ENCODE measurements around the gene TRAPPC2L.

TRAPPC2L gene

GRCh38 chr16:88861359-88861758 is 4.4 kb downstream of the TRAPPC2L start:
- TF ChIP-seq REST (IDR thresholded peaks at IDR 0.05; ENCODE audit: insufficient replicate concordance, low read depth) (no peak), CTCF (IDR thresholded peaks at IDR 0.05; ENCODE audit: insufficient read depth, low read length) (no peak), GABPA (IDR thresholded peaks at IDR 0.05; ENCODE audit: low read depth) (no peak), POLR2AphosphoS5 (IDR thresholded peaks at IDR 0.05; ENCODE audit: low read depth) (no peak), SPI1 (IDR thresholded peaks at IDR 0.05; ENCODE audit: borderline replicate concordance, low read depth) (no peak)
- DNase-seq (ENCODE audit: low read depth in 1 of 2, low spot score in 1 of 2): no peak
- no peak overlapping the region for H3K27ac ChIP-seq (replicated peaks)
- H3K27me3 ChIP-seq (ENCODE audit: insufficient read depth, poor library complexity, severe bottlenecking): no peaks in the 10 kb centered on the region
- no peak overlapping the region for H3K4me3 ChIP-seq (replicated peaks; ENCODE audit: insufficient read depth, low read length)

GRCh38 chr16:88862968-88863367 is 6.0 kb downstream of the TRAPPC2L start:
- Histone ChIP-seq H3K4me3 (replicated peaks; ENCODE audit: insufficient read depth, low read length) (no peak overlapping the region), H3K27ac (replicated peaks) (no peak overlapping the region), H3K27me3 (ENCODE audit: insufficient read depth, poor library complexity, severe bottlenecking) (no peaks in the 10 kb centered on the region)
- TF ChIP-seq REST (IDR thresholded peaks at IDR 0.05; ENCODE audit: insufficient replicate concordance, low read depth): no peak
- TF ChIP-seq POLR2AphosphoS5 (IDR thresholded peaks at IDR 0.05; ENCODE audit: low read depth): no peak
- TF ChIP-seq CTCF (IDR thresholded peaks at IDR 0.05; ENCODE audit: insufficient read depth, low read length): no peak
- TF ChIP-seq GABPA (IDR thresholded peaks at IDR 0.05; ENCODE audit: low read depth): no peak
- no peak for TF ChIP-seq SPI1 (IDR thresholded peaks at IDR 0.05; ENCODE audit: borderline replicate concordance, low read depth)
- DNase-seq (ENCODE audit: low read depth in 1 of 2, low spot score in 1 of 2): no peak

- H3K4me3 ChIP-seq (replicated peaks; ENCODE audit: insufficient read depth, low read length): no peak overlapping the region
- DNase-seq (ENCODE audit: low read depth in 1 of 2, low spot score in 1 of 2): no peak
- no peak overlapping the region for H3K27ac ChIP-seq (replicated peaks)
- TF ChIP-seq REST (IDR thresholded peaks at IDR 0.05; ENCODE audit: insufficient replicate concordance, low read depth): no peak
- no peak for TF ChIP-seq CTCF (IDR thresholded peaks at IDR 0.05; ENCODE audit: insufficient read depth, low read length)
- no peak for TF ChIP-seq SPI1 (IDR thresholded peaks at IDR 0.05; ENCODE audit: borderline replicate concordance, low read depth)
- TF ChIP-seq GABPA (IDR thresholded peaks at IDR 0.05; ENCODE audit: low read depth): no peak
- TF ChIP-seq POLR2AphosphoS5 (IDR thresholded peaks at IDR 0.05; ENCODE audit: low read depth): no peak
- no peaks in the 10 kb centered on the region for H3K27me3 ChIP-seq (ENCODE audit: insufficient read depth, poor library complexity, severe bottlenecking)
Observed at GRCh38 chr16:88863426-88863825, 6.5 kb downstream of the TRAPPC2L start.

Data from HL-60 (cell line).